ENCODE data around the gene TMEM63A. TPM values are rescaled to one million over a fixed set of nuclear protein-coding genes. Genes with fewer than 3 reads are reported as not detected.
A peak's percentile ranks its signal among the peaks of the same experiment; 100 is the strongest.
"Not testable (repeated sequence)": the region's sequence is repeated elsewhere in the genome, so short reads cannot be mapped to it uniquely, and the experiment has no call there.

Gene TMEM63A
- total RNA-seq, 1 experiment from 2014 or later: 7.4 TPM

GRCh38 chr1:225889743-225890142 is 7.6 kb upstream of the TMEM63A start:
- in situ Hi-C loops (cut with HindIII; ENCODE audit: low pct_unique_long_range_greater_than_20kb, low sequenced_read_pairs): no loop called here
- no peak for DNase-seq (ENCODE audit: low read depth, low spot score)

GRCh38 chr1:225888898-225889601 is 6.9 kb upstream of the TMEM63A start, which contains the start of gene LEFTY1:
Gene LEFTY1 (minus strand): TSS chr1:225889146. CDS start chr1:225889066, 80 bp downstream.
- DNase-seq (ENCODE audit: low read depth, low spot score): no peak
- in situ Hi-C loops (cut with HindIII; ENCODE audit: low pct_unique_long_range_greater_than_20kb, low sequenced_read_pairs): no loop called here

GRCh38 chr1:225888289-225888897 is 6.2 kb upstream of the TMEM63A start:
- no peak for DNase-seq (ENCODE audit: low read depth, low spot score)
- in situ Hi-C loops (cut with HindIII; ENCODE audit: low pct_unique_long_range_greater_than_20kb, low sequenced_read_pairs): no loop called here

- DNase-seq (ENCODE audit: low read depth, low spot score); in situ Hi-C loops (cut with HindIII; ENCODE audit: low pct_unique_long_range_greater_than_20kb, low sequenced_read_pairs): not testable (repeated sequence)
These were observed 5.5 kb upstream of the TMEM63A start for GRCh38 chr1:225887554-225888288.

- DNase-seq (ENCODE audit: low read depth, low spot score): no peak
- in situ Hi-C loops (cut with HindIII; ENCODE audit: low pct_unique_long_range_greater_than_20kb, low sequenced_read_pairs): no loop called here
These were observed 4.8 kb upstream of the TMEM63A start for GRCh38 chr1:225887030-225887314.

GRCh38 chr1:225886159-225887029 is 4.2 kb upstream of the TMEM63A start:
- in situ Hi-C loops (cut with HindIII; ENCODE audit: low pct_unique_long_range_greater_than_20kb, low sequenced_read_pairs): no loop called here
- DNase-seq (ENCODE audit: low read depth, low spot score): no peak

- in situ Hi-C loops (cut with HindIII; ENCODE audit: low pct_unique_long_range_greater_than_20kb, low sequenced_read_pairs): no loop called here
These were observed 3.2 kb upstream of the TMEM63A start for GRCh38 chr1:225885336-225885735.

GRCh38 chr1:225883616-225884265 is 1.6 kb upstream of the TMEM63A start:
- DNase-seq (ENCODE audit: low read depth, low spot score): no peak
- in situ Hi-C loops (cut with HindIII; ENCODE audit: low pct_unique_long_range_greater_than_20kb, low sequenced_read_pairs): no loop called here

More at GRCh38 chr1:225885336-225885735, 3.2 kb upstream of the TMEM63A start:
- no peak for DNase-seq (ENCODE audit: low read depth, low spot score)

GRCh38 chr1:225882694-225883615 is 775 bp upstream of the TMEM63A start:
- in situ Hi-C loops (cut with HindIII; ENCODE audit: low pct_unique_long_range_greater_than_20kb, low sequenced_read_pairs): no loop called here
- DNase-seq (ENCODE audit: low read depth, low spot score): peak; percentile 11

- DNase-seq (ENCODE audit: low read depth, low spot score): peak; percentile 36
- in situ Hi-C loops (cut with HindIII; ENCODE audit: low pct_unique_long_range_greater_than_20kb, low sequenced_read_pairs): no loop called here
These were observed 860 bp downstream of the TMEM63A start for GRCh38 chr1:225881081-225881958.

- DNase-seq (ENCODE audit: low read depth, low spot score): no peak
- in situ Hi-C loops (cut with HindIII; ENCODE audit: low pct_unique_long_range_greater_than_20kb, low sequenced_read_pairs): no loop called here
These were observed 1.5 kb downstream of the TMEM63A start for GRCh38 chr1:225880636-225881035.

- DNase-seq (ENCODE audit: low read depth, low spot score): no peak
- in situ Hi-C loops (cut with HindIII; ENCODE audit: low pct_unique_long_range_greater_than_20kb, low sequenced_read_pairs): no loop called here
These were observed 2.0 kb downstream of the TMEM63A start for GRCh38 chr1:225880222-225880588.

GRCh38 chr1:225879521-225880221 is 2.5 kb downstream of the TMEM63A start:
- in situ Hi-C loops (cut with HindIII; ENCODE audit: low pct_unique_long_range_greater_than_20kb, low sequenced_read_pairs): no loop called here
- DNase-seq (ENCODE audit: low read depth, low spot score): peak; percentile 55

- DNase-seq (ENCODE audit: low read depth, low spot score): no peak
- in situ Hi-C loops (cut with HindIII; ENCODE audit: low pct_unique_long_range_greater_than_20kb, low sequenced_read_pairs): no loop called here
These were observed 3.9 kb downstream of the TMEM63A start for GRCh38 chr1:225878282-225878681.

- peak; percentile 84 for DNase-seq (ENCODE audit: low read depth, low spot score)
- in situ Hi-C loops (cut with HindIII; ENCODE audit: low pct_unique_long_range_greater_than_20kb, low sequenced_read_pairs): no loop called here
These were observed 4.6 kb downstream of the TMEM63A start for GRCh38 chr1:225877580-225877979.

All from SK-MEL-5 (cell line).